T-helper 2 cell (primary cell): Measurements from ENCODE around the gene SEC61A2.
"Not testable (repeated sequence)": the region's sequence is repeated elsewhere in the genome, so short reads cannot be mapped to it uniquely, and the experiment has no call there.

Source experiments
- DNase-seq, 5 experiments: peaks; one replicate each; pipeline versions ENCODE4 v3.0.0 to v3.0.0-alpha.2; 2012 to 2022
- total RNA-seq, 2 donors: gene quantifications; one replicate each; lab custom pipeline; 2026; lab: John Stamatoyannopoulos, UW

SEC61A2 gene
- 12.7 to 15.0 reads per million in 2 donors for total RNA-seq

- peak; percentile 95 to 99 (median 97) for DNase-seq
These were observed at the start of gene SEC61A2 for GRCh38 chr10:12129222-12130111. TSS of gene SEC61A2 (plus strand) at chr10:12129677. CDS start at chr10:12129788, 111 bp downstream.

DNA sequence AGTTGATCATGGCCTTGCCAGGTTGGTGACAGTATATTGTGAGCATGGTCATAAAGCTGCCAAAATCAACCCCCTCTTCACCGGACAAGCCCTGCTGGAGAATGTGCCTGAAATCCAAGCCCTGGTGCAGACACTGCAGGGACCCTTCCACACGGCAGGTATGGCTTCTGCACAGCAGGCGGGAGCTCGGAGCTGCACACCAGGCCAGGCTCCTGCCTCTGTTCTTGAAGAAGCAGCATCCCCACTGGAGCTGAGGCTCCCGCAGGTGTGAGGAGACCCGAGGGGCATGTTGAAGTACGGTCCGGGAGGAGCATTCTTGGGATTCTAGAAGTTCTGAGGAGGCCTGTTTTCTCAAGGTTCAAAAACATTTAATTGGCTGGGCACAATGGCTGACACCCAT, 48.0 kb upstream of the SEC61A2 start:
- DNase-seq, result no peak

- DNase-seq, result no peak
These were observed 47.5 kb upstream of the SEC61A2 start for GRCh38 chr10:12081879-12082557.

DNA sequence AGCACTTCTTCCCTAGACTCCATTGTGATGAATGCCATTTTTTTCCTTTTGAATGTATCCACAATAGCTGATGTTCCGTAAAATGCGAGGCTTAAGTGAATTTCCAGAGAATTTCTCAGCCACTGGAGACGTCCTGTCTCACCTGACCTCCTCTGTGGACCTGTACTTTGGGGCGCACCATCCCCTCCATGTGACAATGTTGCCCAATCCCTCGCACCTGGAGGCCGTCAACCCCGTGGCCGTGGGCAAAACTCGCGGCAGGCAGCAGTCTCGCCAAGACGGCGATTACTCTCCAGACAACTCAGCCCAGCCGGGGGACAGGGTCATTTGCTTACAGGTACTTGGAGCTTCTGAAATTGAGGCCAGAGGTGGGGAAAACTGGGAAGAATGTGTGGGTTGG, 40.6 kb upstream of the SEC61A2 start:
- DNase-seq, result no peak

DNA sequence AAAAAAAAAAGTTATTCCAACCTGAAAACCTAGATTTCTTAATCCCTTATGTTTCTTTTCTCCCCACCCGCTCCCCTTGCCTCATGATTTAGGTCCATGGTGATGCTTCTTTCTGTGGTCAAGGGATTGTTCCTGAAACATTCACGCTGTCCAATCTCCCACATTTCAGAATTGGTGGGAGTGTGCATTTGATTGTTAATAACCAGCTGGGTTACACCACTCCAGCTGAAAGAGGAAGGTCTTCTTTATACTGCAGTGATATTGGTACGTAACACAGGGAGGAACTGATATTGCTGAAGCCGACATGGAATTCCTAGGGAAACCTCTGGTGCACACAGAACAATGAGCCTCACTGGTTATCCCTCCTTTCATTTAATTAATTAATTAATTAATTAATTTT, 38.1 kb upstream of the SEC61A2 start:
- no peak for DNase-seq

DNA sequence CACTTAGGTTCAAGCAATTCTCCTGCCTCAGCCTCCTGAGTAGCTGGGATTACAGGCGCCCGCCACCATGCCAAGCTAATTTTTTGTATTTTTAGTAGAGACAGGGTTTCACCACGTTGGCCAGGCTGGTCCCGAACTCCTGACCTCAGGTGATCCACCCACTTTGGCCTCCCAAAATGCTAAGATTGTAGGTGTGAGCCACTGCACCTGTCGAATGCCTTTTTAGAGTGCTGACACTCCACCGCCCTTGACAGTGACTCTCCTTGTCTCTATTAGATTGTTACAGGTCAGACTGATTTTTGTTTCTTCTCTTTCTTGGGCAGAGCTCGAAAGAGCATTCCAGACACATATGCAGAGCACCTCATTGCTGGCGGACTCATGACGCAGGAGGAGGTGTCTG, 32.1 kb upstream of the SEC61A2 start:
- not testable (repeated sequence) for DNase-seq

GRCh38 chr10:12097791-12098190, 31.7 kb upstream of the SEC61A2 start:
- DNase-seq, result no peak

DNA sequence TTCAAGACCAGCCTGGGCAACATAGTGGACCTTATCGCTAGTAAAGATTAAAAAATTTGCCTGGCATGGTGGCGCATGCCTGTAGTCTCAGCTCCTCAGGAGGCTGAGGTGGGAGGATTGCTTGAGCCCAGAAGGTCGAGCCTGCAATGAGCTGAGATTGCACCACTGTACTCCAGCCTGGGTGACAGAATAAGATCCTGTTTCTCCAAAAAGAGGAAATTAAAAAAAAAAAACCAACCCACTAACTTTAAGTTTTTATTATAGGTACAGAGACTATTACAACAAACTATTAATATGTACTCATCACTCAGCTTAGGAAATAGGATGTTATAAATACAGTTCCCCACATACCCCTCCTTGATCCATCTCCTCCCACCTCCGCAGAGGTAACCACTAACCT, 30.5 kb upstream of the SEC61A2 start:
- DNase-seq, result no peak

GRCh38 chr10:12103802-12104201, 25.7 kb upstream of the SEC61A2 start:
- DNase-seq, result no peak

GRCh38 chr10:12107781-12108180, 21.7 kb upstream of the SEC61A2 start:
- DNase-seq, result no peak

- no peak for DNase-seq
These were observed 20.2 kb upstream of the SEC61A2 start for GRCh38 chr10:12109286-12109685.

- DNase-seq, result no peak
These were observed 17.9 kb upstream of the SEC61A2 start for GRCh38 chr10:12111528-12111927.

DNA sequence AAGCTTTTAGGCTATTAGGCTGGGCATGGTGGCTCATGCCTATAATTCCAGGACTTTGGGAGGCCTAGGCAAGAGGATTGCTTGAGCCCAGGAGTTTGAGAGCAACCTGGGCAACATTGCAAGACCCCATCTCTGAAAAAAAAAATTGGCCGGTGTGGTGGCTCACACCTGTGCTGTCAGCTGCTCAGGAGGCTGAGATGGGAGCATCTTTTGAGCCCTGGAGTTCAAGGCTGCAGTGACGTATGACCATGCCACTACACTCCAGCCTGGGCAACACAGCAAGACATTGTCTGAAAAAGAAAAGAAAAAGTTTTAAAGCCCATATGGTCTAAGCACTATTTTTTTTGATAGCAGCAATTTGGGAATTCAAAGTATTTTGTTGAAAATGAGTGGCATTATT, 15.8 kb upstream of the SEC61A2 start:
- DNase-seq, result no peak

GRCh38 chr10:12121673-12122072, 7.8 kb upstream of the SEC61A2 start:
- no peak for DNase-seq

GRCh38 chr10:12130237-12130872, 878 bp downstream of the SEC61A2 start:
- DNase-seq, result peak in 3 of 5 experiments; percentile 14 to 77 (median 15)

- no peak for DNase-seq
These were observed 6.2 kb downstream of the SEC61A2 start for GRCh38 chr10:12135631-12136030.

GRCh38 chr10:12140038-12140437, 10.6 kb downstream of the SEC61A2 start:
- DNase-seq, result no peak

DNA sequence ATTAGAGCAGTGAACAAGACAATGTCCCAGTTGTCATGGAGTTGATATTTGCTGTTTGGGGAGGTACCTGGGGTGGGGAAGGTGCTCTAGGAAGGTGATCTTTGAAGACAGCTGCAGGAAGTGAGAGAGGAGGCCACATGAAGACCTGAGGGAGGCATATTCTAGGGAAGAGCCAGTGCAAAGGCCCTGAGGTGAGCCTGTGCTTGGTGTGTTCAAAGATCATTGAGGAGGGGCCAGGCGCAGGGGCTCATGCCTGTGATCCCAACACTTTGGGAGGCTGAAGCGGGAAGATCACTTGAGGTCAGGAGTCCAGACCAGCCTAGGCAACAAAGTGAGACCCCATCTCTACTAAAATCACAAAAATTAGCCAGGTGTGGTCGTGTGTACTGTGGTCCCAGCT, 15.1 kb downstream of the SEC61A2 start:
- no peak for DNase-seq

DNA sequence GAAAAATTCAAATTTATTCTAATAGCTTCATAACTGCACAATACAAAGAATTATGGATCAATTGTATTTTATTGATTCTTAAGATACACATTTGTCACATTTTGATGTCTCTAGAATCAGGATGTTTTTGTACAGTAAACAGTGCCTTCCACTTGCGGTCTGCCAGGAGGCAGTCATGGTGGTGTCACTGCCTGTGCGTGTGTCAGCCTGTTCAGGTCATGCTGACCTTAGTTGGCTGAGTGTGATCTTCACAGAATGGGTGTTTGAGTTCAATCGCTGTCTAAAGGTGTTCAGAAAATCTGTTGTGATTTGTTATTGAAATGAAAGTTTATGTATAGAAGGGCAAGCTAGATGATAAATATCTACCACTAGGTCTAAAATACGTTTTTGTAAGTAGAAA, 20.7 kb downstream of the SEC61A2 start:
- DNase-seq, result no peak

GRCh38 chr10:12154516-12154915, 25.0 kb downstream of the SEC61A2 start:
- no peak for DNase-seq

DNA sequence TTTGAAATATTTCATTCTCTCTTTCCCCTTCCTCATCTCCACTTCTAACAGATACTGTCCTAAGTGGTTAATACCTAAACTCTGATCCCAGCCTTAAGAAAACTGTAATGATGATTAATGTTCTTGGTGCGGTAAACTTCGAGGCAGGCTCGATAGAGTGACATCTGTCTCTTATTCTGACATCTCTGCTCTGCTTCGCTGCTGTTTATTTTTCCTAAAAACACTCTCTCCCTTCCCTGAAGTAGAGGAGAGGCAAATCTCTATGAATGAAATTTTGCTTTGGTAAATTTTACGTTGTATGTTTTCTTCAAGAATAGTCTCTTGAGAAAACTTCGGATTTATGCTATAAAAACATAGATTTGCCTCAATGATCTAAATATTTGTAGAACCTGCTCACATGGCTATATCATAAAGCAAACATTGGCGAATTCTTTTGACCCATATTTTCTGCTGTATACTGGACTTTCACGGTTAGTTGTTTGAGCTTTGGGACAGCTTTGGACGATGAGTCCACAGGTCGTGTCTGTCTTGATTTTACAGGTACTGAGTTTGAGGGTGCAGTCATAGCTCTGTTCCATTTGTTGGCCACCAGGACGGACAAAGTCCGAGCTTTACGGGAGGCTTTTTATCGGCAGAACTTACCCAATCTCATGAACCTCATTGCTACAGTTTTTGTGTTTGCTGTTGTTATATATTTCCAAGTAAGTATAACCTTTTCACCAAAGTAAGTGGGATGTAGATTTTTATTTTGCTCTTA, 27.1 kb downstream of the SEC61A2 start:
- no peak for DNase-seq

DNA sequence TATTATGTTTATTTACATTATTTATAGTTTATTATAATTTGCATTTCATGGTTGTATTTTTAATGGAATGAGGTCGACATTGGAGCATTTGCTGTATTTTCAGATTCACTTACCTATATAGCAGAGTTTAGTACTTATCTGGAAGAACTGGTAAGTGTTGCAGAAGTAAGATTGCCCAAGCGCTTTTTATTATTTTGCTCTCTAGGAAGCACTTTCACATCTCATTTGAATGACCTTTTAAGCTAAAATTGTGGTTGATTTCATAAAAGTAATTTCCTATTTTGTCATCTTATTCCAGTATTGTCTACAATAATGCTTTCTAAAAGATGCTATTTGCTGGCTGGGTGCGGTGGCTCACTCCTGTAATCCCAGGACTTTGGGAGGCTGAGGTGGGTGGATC, 28.6 kb downstream of the SEC61A2 start:
- no peak for DNase-seq

GRCh38 chr10:12160664-12161063, 31.2 kb downstream of the SEC61A2 start:
- no peak for DNase-seq
